BLaER1 treated with 17β-estradiol and CSF1 and Interleukin-3, amounts not matched to agents 10 nM and 100 nM (cell line): ENCODE results near the gene CFAP157.

Experiments
- H3K27ac ChIP-seq, 11 experiments: shearing (Covaris generic); formaldehyde crosslinking; 2 replicates each; pipeline ENCODE4 v1.8.1; 2022
- H3K27me3 ChIP-seq, 11 experiments: shearing (Covaris generic); formaldehyde crosslinking; 2 replicates each; pipeline ENCODE4 v1.8.1; 2022
- H3K36me3 ChIP-seq, 11 experiments: shearing (Covaris generic); formaldehyde crosslinking; 2 replicates each; pipeline ENCODE4 v1.8.1; 2022
- H3K4me1 ChIP-seq, 10 experiments: shearing (Covaris generic); formaldehyde crosslinking; 2 replicates each; pipeline ENCODE4 v1.8.1; 2022
- H3K4me2 ChIP-seq, 11 experiments: shearing (Covaris generic); formaldehyde crosslinking; 2 replicates each; pipeline ENCODE4 v1.8.1; 2022
- H3K4me3 ChIP-seq, 10 experiments: shearing (Covaris generic); formaldehyde crosslinking; 2 replicates each; pipeline ENCODE4 v1.8.1; 2022
- H3K9ac ChIP-seq, 11 experiments: shearing (Covaris generic); formaldehyde crosslinking; 2 replicates each; pipeline ENCODE4 v1.8.1; 2022
- H3K9me3 ChIP-seq, 11 experiments: shearing (Covaris generic); formaldehyde crosslinking; replicated peaks in 1 of 11; 2 replicates each; pipeline ENCODE4 v1.8.1; 2022
- H4K20me1 ChIP-seq, 11 experiments: shearing (Covaris generic); formaldehyde crosslinking; 2 replicates each; pipeline ENCODE4 v1.8.1; 2022
- Cebpa-rat ChIP-seq, 11 experiments: shearing (Covaris generic); IDR thresholded peaks; 2 replicates each; pipeline ENCODE4 v1.8.1; 2022

The CFAP157 gene

DNA sequence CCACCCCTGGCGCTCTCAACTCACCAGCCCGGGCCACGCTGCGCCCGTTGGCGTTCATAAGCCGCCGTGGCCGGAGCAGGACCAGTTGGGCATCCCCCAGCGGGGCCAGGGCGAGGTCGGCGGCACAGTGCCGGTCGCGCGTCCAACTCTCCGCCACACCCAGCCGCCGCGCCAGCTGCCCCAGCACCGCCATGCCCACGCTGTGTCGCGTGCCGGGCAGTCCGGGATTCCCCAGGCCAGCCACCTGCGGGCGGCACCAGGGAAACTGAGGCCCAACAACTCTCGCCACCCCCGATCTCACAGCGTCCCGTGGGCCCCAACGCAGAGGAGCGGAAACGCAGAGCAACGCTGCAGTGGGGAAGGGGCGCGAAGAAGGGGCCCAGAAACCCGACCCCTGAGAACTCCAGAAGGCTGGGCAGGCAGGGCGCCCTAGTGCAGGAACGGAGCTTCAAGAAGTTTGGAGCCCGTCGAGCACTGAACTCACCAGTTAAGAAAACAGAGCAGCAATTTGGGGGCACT is 8.2 kb downstream of the CFAP157 start:
- no peak for TF ChIP-seq Cebpa-rat (IDR thresholded peaks at IDR 0.05)
- Histone ChIP-seq H3K27ac (peak overlapping the region; percentile 37 to 73 (median 63); a peak in 21 of 22 replicates), H3K4me1 (peaks cover 48 to 76% (median 70%) of the 10 kb centered on the region in 10 experiments), H3K9ac (peak overlapping the region; percentile 67 to 87 (median 80)), H3K27me3 (no peaks in the 10 kb centered on the region), H3K36me3 (no peaks in the 10 kb centered on the region), H4K20me1 (peaks cover 0 to 46% (median 41%) of the 10 kb centered on the region in 11 experiments; a peak in 19 of 22 replicates), H3K4me2 (peak overlapping the region; percentile 89 to 100 (median 98)), H3K9me3 (no peaks in the 10 kb centered on the region), H3K4me3 (peak overlapping the region; percentile 74 to 93 (median 80))

DNA sequence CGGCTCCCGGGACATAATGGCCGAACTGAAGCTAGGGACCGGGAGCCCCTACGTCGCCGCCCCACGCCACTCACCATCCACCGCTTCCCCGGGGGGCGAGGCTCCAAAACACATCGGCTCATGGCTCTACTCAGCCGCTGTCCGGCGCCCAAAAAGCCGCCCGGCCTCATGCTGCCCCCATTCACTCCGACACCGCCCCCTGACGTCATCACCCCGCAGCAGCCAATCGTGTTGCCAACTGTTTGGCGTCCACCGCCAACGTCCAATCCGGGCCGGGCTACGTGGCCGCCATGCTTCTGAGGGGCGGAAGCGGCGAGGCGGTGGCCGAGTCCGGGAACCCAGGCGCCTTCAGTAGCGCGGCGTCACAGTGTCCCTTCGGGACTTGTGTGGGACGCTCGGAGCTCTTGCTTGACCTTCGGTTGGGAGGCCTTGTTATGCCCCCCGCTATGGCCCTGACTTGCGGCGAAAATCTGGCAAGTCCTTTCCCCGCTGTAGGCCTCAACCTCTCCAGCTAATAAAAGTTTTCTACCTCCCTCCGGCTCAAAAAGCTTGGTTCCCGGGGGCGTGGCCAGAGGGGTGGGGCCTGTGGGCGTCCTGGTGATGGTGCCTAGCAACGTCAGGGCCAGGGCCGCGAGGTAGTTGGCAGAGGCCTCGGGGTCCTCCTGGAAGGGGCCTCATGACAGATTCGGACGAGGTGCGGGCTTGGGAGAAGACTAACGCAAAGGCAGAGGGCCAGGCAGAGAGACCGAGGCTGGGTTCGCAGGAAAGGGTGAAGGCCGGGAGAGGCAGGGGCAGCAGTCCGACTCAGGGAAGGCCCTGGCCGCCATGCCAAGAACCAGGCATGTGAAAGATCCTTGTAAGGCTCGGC is 8.9 kb downstream of the CFAP157 start, which contains the start of the genes PTRH1 and TTC16:
Gene PTRH1, minus strand, starts transcription at position 194 of the 868 bp plus-strand sequence. Its CDS starts 24 bp downstream, at position 170.
Gene TTC16, plus strand, starts transcription at position 610 of the 868 bp plus-strand sequence. Its CDS starts 67 bp downstream, at position 677.
- H3K27ac ChIP-seq: peak within 1 kb of the TSS; percentile 37 to 73 (median 63); a peak in 21 of 22 replicates
- H3K4me3 ChIP-seq: peak within 1 kb of the TSS; percentile 74 to 93 (median 80)
- peak within 1 kb of the TSS; percentile 89 to 100 (median 98) for H3K4me2 ChIP-seq
- no peak for TF ChIP-seq Cebpa-rat (IDR thresholded peaks at IDR 0.05)
- H3K9me3 ChIP-seq: no peaks in the 10 kb centered on the region
- H4K20me1 ChIP-seq: peaks cover 0 to 39% (median 35%) of the 10 kb centered on the region in 11 experiments; a peak in 19 of 22 replicates
- H3K4me1 ChIP-seq: peaks cover 53 to 76% (median 71%) of the 10 kb centered on the region in 10 experiments
- H3K36me3 ChIP-seq: no peaks in the 10 kb centered on the region
- no peaks in the 10 kb centered on the region for H3K27me3 ChIP-seq
- H3K9ac ChIP-seq: peak within 1 kb of the TSS; percentile 67 to 87 (median 80)

DNA sequence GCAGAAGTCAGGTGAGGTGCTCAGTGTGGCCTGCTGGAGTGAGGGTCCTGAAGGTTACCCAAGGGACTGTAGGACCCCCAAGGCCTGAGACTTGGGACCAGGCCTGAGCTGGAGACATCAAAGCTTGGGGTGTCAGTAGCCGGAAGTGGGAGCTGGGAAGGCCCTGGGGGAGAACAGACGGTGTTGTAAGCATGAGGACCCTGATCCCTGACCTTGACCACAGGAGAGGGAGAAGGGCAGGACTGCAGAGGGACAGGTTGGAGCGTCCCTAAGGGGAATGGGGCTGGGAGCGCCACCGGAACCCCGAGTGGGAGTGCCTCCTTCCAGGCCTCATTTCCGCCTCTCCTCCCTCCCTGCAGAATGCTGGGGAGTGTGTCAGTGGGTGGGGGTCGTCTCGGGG is 9.6 kb downstream of the CFAP157 start:
- no peaks in the 10 kb centered on the region for H3K9me3 ChIP-seq
- peak overlapping the region; percentile 89 to 100 (median 98) for H3K4me2 ChIP-seq
- H3K9ac ChIP-seq: peak overlapping the region in 9 of 11 experiments; percentile 71 to 87 (median 80); a peak in 13 of 22 replicates
- H3K4me3 ChIP-seq: peak overlapping the region in 7 of 10 experiments; percentile 76 to 89 (median 79); a peak in 11 of 20 replicates
- H3K4me1 ChIP-seq: peaks cover 46 to 74% (median 69%) of the 10 kb centered on the region in 10 experiments
- H4K20me1 ChIP-seq: peaks cover 0 to 32% (median 28%) of the 10 kb centered on the region in 11 experiments; a peak in 19 of 22 replicates
- no peak for TF ChIP-seq Cebpa-rat (IDR thresholded peaks at IDR 0.05)
- H3K27me3 ChIP-seq: no peaks in the 10 kb centered on the region
- H3K27ac ChIP-seq: peak overlapping the region in 9 of 11 experiments; percentile 37 to 73 (median 63); a peak in 15 of 22 replicates
- H3K36me3 ChIP-seq: no peaks in the 10 kb centered on the region

DNA sequence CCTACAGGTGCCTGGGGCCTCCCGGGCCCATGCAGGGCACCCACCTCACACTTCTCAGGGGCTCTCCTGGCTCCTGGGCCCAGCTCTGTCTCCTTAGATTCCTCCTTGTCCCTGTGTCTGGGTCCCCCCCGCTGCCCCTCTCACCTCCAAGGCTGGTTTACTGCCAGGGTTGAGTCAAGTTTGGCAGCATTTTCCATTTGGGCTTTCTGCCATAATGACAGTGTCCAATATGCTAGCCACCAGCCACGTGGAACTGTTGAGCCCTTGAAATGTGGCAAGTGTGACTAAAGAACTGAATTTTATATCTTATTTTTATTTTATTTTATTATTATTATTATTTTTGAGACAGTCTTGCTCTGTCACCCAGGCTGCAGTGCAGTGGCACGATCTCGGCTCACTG is 11.0 kb downstream of the CFAP157 start:
- H3K9ac ChIP-seq: peak overlapping the region in 3 of 11 experiments; percentile 30 to 37 (median 35); a peak in 4 of 22 replicates
- peak overlapping the region in 2 of 11 experiments; percentile 45 to 65; a peak in 2 of 22 replicates for H3K27ac ChIP-seq
- H3K4me1 ChIP-seq: peaks cover 38 to 69% (median 66%) of the 10 kb centered on the region in 10 experiments

DNA sequence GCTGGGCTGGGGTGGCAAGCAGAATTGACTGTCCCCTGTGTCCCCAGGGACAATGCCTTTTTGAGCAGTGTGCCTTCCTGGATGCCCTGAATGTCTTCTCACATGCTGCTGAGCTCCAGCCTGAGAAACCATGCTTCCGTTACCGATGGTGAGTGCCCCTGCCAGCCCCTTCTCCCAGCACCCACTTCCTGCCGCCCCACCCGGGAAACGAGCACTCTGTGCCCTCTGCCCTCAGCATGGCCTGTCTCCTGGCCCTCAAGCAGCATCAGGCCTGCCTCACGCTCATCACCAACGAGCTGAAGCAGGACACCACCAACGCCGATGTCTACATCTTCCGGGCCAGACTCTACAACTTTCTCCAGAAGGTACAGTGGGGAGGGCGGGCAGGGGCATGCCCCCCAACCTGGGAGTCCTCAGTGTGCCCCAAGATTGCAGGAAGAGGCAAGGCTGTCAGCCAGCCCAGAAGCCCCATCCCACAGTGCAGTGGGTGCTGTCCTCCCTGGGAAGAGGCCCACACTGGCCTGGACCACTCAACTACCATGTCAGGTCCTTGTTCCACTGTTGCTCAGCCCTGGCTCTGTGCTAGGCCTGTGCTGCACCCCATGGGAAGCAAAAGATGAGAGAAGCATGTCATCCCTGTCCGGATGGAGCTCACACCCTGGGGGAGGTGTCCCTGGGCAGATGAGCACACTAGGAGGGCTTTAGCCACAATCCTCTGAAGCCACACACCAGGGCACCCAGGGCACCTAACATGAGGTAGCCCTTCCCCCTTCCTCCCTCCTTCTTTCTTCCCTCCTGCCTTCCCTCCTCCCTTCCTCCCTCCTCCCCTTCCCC is 13.5 kb downstream of the CFAP157 start:
- Histone ChIP-seq H3K36me3 (no peaks in the 10 kb centered on the region), H3K9ac (peak overlapping the region; percentile 4 to 75 (median 60); a peak in 19 of 22 replicates), H3K9me3 (no peaks in the 10 kb centered on the region), H3K4me3 (peak overlapping the region in 8 of 10 experiments; percentile 21 to 51 (median 35); a peak in 10 of 20 replicates), H3K27ac (peak overlapping the region in 9 of 11 experiments; percentile 62 to 83 (median 70); a peak in 19 of 22 replicates), H3K27me3 (no peaks in the 10 kb centered on the region), H3K4me1 (peaks cover 38 to 79% (median 73%) of the 10 kb centered on the region in 10 experiments), H3K4me2 (peak overlapping the region; percentile 41 to 91 (median 84)), H4K20me1 (peaks cover 0 to 3% (median 0%) of the 10 kb centered on the region in 11 experiments; a peak in 2 of 22 replicates)
- no peak for TF ChIP-seq Cebpa-rat (IDR thresholded peaks at IDR 0.05)

More for the DNA sequence above, 11.0 kb downstream of the CFAP157 start:
- Histone ChIP-seq H3K4me2 (peak overlapping the region in 8 of 11 experiments; percentile 1 to 99 (median 94); a peak in 12 of 22 replicates), H3K9me3 (no peaks in the 10 kb centered on the region), H3K27me3 (no peaks in the 10 kb centered on the region), H3K36me3 (no peaks in the 10 kb centered on the region), H3K4me3 (no peak overlapping the region), H4K20me1 (peaks cover 0 to 18% (median 15%) of the 10 kb centered on the region in 11 experiments; a peak in 17 of 22 replicates)
- TF ChIP-seq Cebpa-rat (IDR thresholded peaks at IDR 0.05): no peak

DNA sequence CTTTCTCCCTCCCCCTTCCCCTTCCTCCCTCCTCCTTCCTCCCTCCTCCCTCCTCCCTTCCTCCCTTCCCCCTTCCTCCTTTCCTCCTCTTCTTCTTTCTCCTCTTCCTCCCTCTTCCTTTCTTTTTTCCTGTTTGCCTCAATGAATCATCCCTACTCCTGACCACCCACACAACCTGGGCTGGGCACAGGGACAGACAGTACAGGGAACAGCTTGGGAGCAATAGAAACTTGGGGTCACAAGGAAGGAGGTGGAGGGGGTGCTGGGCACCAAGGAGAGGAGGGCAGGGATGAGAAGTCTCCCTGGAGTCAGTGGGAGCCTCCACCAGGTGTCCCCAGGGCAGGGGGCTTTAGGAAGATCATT is 14.1 kb downstream of the CFAP157 start:
- TF ChIP-seq Cebpa-rat (IDR thresholded peaks at IDR 0.05): no peak
- peak overlapping the region in 5 of 11 experiments; percentile 8 to 53 (median 37); a peak in 4 of 22 replicates for H3K27ac ChIP-seq
- H3K4me3 ChIP-seq: no peak overlapping the region; a peak in 1 of 20 replicates
- H3K9ac ChIP-seq: peak overlapping the region in 3 of 11 experiments; percentile 13 to 31 (median 20); a peak in 3 of 22 replicates
- H3K4me2 ChIP-seq: peak overlapping the region in 9 of 11 experiments; percentile 22 to 59 (median 49); a peak in 12 of 22 replicates
- H3K9me3 ChIP-seq: no peaks in the 10 kb centered on the region
- H3K36me3 ChIP-seq: no peaks in the 10 kb centered on the region
- H3K4me1 ChIP-seq: peaks cover 38 to 79% (median 73%) of the 10 kb centered on the region in 10 experiments
- H3K27me3 ChIP-seq: no peaks in the 10 kb centered on the region
- peaks cover 0 to 3% (median 0%) of the 10 kb centered on the region in 11 experiments; a peak in 2 of 22 replicates for H4K20me1 ChIP-seq

DNA sequence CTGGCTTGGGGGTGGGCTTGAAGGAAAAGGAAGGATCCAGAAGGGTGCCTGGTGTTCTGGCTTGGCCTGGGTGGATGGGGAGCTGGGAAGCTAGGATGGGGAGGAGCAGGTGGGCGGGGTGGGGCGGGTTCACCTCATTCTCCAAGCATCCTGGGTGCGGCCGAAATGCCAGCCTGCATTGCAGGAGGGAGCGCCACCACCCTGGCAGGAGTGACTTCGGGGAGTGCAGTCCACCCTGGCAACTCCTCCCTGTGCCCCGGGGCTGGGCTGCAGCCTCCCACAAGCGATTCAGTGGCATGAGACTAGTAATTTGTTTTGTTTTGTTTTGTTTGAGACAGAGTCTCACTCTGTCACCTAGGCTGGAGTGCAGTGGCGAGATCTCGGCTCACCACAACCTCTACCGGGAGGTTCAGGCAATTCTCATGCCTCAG is 14.6 kb downstream of the CFAP157 start:
- Histone ChIP-seq H3K27ac (peak overlapping the region in 3 of 11 experiments; percentile 8 to 53 (median 49); a peak in 3 of 22 replicates), H4K20me1 (peaks cover 0 to 3% (median 0%) of the 10 kb centered on the region in 11 experiments; a peak in 2 of 22 replicates), H3K9me3 (no peaks in the 10 kb centered on the region), H3K27me3 (no peaks in the 10 kb centered on the region), H3K4me2 (peak overlapping the region in 6 of 11 experiments; percentile 22 to 59 (median 50); a peak in 7 of 22 replicates), H3K4me1 (peaks cover 33 to 74% (median 67%) of the 10 kb centered on the region in 10 experiments), H3K36me3 (no peaks in the 10 kb centered on the region; a peak in 2 of 22 replicates), H3K9ac (peak overlapping the region in 2 of 11 experiments; percentile 20 to 31; a peak in 2 of 22 replicates), H3K4me3 (no peak overlapping the region)
- TF ChIP-seq Cebpa-rat (IDR thresholded peaks at IDR 0.05): no peak
